GM18498 (cell line): ENCODE data around the gene SGF29.
"Not testable (repeated sequence)": the region's sequence is repeated elsewhere in the genome, so short reads cannot be mapped to it uniquely, and the experiment has no call there.

ENCODE experiments used
- ATAC-seq: cut with Tn5 transposase; IDR thresholded peaks from one replicate; pipeline ENCODE4 v1.9.1; 2021; ENCODE audit warnings: mild to moderate bottlenecking, moderate library complexity; ENCODE audit not compliant: unreplicated experiment

The SGF29 gene

DNA sequence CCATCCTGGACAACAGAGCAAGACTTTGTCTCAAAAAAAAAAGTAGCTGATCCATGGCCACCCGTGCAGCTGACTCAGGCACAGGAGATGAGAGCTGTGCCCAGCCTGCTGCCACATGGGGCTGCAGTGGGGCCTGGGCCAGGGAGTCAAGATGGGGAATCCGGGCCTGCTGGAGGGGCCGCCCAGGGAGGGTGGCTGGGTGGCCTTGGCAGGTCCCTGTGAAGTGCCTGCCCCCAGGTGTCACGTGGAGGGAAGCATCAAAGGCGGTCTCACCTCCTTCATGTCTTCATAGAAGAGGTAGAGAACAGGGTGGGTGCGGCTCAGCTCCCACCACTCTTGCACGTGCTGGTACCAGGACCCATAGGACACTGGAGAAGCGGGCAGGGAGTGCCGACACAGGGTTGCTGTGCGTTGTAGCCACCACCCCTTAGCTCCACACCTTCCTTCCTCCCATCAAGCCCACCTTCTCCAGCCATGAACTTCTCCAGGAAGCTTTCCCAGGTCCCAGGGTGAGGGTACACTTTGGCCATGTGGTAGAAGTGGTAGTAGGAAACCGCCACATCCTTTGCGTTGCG lies 39.3 kb downstream of the SGF29 start:
- no peak for ATAC-seq

DNA sequence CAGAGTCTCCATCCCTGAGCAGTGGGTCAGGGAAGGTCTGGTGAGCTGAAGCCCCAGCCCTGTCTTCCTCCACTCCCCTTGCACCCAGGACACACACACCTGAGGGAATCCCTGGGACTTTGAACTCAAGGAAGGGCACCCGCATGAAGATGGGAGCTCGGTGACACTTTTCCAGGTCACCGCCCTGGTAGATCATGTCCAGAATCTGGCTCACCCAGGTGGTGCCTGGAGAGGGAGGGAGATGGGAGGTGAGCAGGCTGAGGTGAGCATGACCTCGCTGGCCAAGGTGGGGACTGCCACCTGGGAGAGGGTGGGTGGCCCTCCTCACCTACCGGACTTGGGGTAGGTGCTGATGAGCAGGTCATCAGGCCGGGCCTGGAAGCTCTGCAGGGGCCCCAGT lies 41.7 kb downstream of the SGF29 start:
- ATAC-seq, result not testable (repeated sequence)

DNA sequence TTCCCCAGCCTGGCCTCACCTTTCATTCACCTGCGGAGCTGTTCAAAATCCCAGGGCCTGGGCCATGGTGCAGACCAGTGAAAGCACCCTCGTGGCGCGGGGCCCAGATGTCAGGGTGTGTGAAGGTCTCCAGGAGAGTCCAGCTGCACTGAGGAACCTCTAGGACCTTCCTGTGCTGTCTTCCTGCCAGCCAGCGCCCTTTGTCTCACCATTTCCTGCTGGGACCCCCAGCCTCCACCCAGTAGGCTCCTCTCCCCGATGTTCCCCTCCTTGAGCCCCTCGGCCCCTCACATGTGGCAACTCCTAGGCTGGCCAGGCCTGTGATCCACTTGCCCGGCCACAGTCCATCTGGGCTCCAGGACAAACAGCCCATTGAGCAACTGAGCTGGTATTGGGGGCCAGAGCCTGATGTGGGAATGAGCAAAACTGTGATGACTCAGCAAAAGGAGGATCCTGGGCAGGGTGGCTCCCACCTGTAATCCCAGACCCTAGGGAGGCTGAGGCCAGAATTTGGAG lies 42.5 kb downstream of the SGF29 start:
- no peak for ATAC-seq

DNA sequence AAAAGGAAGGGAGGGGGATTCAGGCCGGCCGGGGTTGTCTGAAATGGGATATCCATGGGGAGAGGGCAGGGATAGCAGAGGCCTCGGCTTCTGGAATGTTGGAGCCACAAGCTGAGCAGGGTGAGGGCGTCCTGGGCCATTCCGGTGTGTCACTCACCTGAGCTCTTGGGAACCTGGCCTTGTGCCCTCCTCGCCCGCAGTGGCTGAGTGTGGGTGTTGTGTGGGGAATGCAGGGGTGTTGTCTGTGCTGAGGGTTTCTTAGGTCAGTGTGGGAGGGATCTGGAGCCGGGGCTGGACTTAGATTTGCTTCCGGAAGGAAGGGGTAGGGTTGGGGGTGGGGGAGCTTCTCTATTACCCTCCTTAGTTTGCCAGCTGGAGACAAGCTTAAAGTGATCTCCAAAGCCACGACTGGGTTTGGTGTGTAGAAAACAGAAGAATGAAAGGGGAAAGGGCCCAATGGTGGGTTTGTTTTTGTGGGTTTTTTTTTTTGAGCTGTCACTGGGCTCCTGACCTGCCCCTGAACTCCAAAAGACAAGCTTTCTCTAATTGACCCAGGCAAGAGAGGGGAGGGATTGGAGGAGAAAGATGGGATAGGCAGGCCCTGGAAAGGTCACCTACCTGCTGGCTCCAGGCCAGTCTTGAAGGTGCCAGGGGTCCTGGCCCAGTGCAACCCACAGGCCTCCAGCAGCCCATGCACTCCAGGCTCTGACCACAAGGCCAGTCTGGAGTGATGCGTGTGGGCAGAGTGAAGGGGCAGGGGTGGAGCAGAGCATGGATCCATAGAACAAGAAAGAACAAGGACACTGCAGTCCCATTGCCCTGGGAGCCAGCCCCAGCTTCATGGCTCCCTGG lies 43.3 kb downstream of the SGF29 start, which contains the start of gene SULT1A2:
SULT1A2 (minus strand) TSS at position 211 of the 852 bp plus-strand sequence. CDS start 1,120 bp downstream, outside the sequence.
- no peak for ATAC-seq

DNA sequence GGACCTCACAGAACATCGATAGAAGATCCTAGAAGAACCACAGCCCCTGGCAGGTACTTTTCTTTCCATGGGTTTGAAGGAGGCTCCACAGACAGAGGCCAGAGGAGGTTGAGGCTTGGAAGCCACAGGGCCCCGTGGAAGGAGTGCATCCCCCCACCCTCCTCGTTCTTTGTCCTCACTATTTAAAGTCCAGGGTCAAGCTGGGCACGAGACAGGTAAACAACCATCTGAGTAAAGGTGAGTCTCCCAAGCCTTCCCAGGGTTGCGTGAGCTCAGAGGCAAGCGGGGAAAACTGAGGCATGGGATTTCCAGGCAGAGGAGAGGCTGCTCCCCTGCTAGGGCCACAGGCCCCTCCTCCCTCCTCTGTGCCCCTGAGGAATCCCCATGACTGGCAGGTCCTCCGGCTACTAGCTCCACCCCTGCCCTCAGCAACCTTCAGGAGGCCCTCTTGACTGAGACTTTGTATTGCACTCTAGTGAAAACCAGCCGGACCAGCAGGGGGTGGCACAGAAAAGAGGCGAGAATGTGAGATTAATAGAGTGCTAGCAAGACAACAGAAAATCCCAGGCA lies 44.1 kb downstream of the SGF29 start:
- ATAC-seq, result no peak

DNA sequence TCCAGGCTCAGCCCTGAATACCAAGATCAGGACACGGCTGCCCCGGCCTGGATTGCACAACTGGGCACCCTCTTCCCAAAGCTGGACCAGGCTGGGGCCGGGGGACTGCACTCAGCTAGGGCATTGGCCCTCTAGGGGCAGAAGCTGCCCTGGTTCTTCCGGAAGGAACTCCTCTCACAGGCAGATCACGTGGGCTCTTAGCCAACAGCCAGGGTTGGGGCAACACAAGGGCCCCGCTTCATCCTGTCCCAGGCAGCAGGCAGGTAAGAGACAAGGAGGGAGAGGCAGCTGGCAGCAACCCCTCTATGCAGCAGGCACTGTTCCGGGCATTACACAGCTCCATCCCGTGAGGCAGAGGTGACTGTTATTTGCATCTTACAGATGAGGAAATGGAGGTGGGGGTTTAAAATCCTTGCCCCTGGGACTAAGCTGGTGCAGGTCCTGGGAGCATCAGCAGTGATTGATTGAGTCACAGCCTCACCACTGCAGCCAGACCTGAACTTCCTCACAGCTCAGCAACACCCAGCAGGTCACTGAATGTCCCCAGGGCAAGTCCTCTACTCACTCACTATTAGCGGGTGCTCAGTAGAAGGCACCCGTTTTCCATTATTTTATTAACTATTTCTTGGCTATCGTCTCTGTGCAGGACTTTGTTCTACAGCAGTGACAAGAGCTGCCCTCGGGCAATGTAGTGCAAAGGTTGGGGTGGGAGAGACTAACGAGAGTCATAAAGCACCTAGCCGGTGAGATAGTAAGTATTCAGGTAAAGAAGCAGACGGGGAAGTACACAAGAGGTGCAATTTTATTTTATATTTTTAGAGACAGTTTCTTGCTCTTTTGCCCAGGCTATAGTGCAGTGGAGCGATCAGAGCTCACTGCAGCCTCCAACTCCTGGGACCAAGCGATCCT lies 45.9 kb downstream of the SGF29 start:
- ATAC-seq, result not testable (repeated sequence)

DNA sequence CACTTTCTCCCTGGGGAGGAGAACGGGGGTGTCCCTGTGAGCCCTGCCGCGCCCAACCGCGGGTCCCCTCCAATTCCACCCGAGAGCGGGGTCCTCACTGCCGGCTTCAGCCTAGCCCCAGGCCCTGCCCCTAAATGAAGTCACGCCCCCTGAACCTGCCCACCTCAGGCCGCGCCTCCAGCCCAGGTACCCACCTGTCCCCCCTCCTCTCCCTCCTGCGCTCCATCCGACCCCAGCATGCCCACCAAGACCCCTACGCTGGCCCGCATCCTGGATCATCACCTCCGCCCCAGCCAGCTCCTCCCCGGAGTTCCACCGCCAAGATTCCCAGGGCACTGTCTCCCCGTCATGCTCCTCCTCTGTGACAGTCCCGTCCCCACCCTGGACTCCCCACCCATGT lies 47.2 kb downstream of the SGF29 start:
- ATAC-seq, result not testable (repeated sequence)

DNA sequence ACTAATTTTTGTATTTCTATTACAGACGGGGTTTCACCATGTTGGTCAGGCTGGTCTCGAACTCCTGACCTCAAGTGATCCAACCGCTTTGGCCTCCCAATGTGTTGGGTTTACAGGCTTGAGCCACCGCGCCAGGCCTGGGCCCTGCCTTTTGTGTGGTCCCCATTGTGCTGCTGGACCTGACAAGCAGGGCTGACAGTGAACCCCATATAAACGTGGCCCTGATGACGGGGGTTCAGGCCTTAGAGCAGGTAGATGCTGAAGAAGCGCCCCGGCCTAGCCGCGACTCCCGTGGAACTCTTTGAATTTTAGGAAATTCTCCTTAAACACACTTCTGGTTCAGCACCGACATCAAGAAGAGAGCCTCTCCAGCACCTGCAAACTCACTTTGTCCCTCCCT lies 47.9 kb downstream of the SGF29 start:
- ATAC-seq, result not testable (repeated sequence)

DNA sequence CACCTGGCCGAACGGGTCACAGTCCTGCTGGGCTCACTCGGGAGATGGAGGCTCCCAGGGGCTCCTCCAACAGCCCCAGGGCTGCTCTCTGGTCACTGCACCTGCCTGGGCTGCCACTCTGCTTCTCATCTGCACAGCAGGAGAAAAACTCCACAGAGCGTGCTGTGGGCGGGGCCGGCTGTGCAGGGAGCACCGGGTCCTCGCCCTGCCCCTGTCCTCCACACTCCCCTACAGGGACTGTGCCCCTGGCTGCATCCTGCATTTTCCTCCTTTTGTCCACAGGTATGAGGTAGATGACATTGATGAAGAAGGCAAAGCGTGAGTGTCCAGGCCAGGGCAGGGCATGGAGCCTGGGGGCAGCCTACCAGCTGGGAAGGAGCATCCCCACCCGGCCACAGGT lies 48.3 kb downstream of the SGF29 start:
- not testable (repeated sequence) for ATAC-seq

DNA sequence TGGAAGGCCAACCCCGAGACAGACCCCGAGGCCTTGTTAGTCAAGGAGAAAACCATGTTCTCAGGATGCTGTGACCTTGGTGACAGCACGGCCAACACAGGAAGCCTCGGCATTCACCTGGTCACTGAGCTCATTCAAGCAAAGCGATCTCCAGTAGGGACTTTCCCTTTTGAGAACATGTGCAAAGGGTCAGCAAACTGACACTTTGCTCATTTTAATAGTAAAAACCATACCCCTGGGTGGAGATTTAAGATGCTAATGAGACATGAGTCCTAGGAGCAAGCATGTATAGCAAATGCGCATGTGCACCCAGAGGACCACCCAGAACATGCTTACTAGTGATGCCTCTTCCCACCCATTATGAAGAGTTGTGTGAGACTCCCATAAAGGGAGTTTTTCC lies 48.8 kb downstream of the SGF29 start:
- ATAC-seq, result no peak

DNA sequence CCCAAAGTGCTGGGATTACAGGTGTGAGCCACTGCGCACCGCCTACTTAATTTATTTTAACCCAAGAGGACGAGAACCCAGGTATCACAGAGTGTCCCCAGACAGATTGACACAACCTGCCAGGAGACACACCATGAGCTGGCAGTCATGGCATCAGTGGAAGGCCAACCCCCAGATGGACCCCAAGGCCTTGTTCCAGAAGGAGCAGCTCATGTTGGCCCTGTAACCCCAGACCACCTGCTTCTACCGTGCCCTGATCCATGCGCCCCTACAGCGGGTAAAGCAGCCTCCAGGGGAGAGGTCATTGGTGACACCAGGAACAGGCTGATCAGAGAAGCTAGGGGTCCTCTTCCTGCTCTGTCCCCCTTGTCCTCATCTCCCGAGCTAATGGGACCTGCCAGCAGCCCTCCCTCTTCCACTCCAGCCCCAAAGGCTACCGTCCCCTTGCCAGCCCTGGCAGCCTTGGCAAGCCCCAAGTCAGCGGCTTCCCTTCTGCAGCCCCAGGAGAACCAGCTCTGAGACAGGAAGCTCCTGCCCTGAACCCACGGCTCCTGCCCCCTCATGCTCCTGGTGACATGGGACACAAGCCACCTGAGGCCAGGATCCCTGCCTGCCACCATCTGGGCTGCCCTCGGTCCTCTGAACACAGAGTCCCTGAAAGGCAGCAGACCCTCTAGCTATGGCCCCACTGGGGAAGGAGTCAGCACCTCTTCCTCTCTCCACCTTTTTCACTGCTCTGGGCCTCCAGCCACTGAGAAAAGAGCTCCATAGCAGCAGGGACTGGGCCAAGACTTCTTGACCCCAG lies 49.9 kb downstream of the SGF29 start:
- ATAC-seq, result no peak

DNA sequence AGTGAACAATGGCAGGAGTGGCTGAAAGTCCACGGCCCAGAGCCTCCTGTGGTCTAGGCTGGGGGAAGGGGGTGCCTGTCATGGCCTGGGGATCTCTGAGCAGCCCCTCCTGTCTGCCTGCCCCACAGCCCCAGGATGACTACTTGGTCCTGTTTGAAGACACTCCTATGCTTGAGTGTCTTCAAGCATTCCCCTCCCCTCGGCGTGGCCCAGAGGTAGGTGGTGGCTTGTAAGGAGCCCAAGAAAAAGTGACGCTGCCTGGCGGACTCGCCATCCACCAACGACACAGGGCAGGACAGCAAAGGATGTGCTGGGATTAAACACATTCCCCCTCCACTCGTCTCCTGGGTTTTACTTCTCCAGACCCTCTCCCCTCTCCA lies 50.5 kb downstream of the SGF29 start:
- no peak for ATAC-seq

DNA sequence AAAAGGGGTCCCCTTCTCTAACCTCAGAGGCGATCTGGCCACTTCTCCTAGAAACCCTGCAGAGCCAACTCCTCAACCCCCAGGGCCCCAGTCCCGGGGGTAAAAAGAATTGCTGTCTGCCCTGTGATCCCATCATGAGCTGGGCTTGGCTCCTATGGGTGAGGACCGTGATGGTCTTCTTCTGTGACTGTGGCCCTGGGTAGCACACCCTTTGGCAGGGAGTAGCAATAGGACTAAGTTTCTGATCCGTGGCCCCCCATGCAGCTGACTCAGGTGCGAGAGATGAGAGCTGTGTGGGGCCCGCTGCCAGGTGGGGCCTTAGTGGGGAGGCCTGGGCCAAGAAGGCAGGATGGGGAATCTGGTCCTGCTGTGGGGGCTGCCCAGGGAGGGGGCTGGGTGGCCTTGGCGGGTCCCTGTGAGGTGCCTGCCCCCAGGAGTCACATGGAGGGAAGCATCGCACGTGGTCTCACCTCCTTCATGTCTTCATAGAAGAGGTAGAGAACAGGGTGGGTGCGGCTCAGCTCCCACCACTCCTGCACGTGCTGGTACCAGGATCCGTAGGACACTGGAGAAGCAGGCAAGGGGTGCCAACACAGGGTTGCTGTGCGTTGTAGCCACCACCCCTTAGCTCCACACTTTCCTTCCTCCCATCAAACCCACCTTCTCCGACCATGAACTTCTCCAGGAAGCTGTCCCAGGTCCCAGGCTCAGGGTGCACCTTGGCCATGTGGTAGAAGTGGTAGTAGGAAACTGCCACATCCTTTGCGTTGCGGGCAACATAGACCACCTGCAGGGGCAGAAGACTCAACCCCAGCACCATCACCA lies 52.8 kb downstream of the SGF29 start:
- no peak for ATAC-seq

DNA sequence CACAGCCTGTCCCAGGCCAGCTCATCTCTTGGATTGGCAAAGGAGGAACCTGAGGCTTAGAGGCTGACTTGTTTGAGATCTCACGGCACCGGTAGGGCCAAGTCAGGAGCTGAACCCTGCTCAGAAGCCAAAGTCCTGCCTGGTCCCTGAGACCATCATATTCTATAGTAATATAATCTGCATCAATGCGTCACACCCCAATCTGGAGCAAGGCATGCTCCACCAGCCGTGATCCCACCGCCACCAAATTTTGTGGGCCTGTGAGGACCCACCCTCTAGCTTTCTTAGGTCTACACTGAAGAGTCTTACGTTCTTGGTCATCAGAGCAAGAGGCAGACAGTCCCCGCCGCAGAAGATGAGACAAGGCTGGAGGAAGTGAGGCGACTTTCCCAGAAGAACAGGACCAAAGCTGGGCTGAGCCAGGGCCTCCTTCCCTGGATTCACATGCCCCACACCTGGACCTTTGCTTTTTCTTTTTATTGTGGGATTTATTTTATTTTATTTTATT lies 53.5 kb downstream of the SGF29 start:
- ATAC-seq, result no peak

DNA sequence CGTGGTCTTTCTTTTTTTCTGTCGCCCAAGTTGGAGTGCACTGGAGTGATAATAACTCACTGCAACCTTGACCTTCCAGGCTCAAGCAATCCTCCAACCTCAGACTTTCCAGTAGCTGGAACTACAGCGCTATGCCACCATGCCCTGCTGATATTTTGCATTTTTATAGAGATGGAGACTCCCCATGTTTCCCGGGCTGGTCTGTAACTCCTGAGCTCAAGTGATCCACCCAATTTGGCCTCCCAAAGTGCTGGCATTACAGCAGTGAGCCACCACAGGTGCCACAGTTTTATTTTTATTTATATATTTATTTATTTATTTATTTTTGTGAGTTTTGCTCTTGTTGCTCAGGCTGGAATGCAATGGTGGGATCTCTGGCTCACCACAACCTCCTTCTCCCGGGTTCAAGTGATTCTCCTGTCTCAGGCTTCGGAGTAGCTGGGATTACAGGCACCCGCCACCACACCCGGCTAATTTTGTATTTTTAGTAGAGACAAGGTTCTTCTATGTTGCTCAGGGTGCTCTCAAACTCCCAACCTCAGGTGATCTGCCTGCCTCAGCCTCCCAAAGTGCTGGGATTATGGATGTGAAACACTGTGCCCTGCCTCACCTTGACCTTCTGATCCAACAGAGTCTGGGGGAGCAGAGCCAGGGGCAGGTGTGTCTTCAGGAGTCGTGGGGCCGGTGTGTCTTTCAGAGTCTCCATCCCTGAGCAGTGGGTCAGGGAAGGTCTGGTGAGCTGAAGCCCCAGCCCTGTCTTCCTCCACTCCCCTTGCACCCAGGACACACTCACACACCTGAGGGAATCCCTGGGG lies 54.2 kb downstream of the SGF29 start:
- not testable (repeated sequence) for ATAC-seq

DNA sequence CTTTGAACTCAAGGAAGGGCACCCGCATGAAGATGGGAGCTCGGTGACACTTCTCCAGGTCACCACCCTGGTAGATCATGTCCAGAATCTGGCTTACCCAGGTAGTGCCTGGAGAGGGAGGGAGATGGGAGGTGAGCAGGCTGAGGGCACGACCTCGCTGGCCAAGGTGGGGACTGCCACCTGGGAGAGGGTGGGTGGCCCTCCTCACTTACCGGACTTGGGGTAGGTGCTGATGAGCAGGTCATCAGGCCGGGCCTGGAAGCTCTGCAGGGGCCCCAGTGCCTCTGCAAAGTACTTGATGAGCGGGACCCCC lies 54.7 kb downstream of the SGF29 start:
- not testable (repeated sequence) for ATAC-seq

DNA sequence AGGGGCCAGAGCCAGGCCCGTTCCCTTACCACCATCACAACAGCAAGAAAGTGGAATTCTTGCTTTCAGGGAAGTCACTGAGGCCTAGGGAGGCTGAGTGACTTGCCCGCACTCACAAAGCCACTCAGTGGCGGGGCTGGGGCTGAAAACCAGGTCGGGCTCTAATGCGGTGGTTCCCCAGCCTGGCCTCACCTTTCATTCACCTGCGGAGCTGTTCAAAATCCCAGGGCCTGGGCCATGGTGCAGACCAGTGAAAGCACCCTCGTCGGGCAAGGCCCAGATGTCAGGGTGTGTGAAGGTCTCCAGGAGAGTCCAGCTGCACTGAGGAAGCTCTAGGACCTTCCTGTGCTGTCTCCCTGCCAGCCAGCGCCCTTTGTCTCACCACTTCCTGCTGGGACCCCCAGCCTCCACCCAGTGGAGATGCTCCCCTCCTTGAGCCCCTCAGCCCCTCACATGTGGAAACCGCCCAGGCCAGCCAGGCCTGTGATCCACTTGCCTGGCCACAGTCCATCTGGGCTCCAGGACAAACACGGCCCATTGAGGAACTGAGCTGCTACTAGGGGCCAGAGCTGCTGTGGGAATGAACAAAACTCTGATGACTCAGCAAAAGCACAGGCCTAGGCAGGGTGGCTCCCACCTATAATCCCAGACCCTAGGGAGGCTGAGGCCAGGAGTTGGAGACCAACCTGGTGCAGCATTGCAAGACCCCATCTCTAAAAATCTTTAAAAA lies 55.3 kb downstream of the SGF29 start:
- not testable (repeated sequence) for ATAC-seq
